Fibroblast of gingiva (primary cell): Measurements from ENCODE around the gene CBLB.
A peak's percentile ranks its signal among the peaks of the same experiment; 100 is the strongest.

Experiments used
- DNase-seq: peaks from one replicate; pipeline ENCODE4 v3.0.0-alpha.2; 2011; ENCODE audit warnings: low read depth

Gene CBLB

GRCh38 chr3:105845488-105845887, 23.3 kb downstream of the CBLB start:
- no peak for DNase-seq

GRCh38 chr3:105844704-105845103, 24.1 kb downstream of the CBLB start:
- DNase-seq = no peak

GRCh38 chr3:105843994-105844393, 24.8 kb downstream of the CBLB start:
- DNase-seq = no peak

GRCh38 chr3:105842943-105843342, 25.9 kb downstream of the CBLB start:
- DNase-seq = no peak

- DNase-seq = no peak
These were observed 26.4 kb downstream of the CBLB start for GRCh38 chr3:105842449-105842848.

- DNase-seq = no peak
These were observed 30.9 kb downstream of the CBLB start for GRCh38 chr3:105837947-105838346.

GRCh38 chr3:105837143-105837740, 31.6 kb downstream of the CBLB start:
- DNase-seq = no peak

- DNase-seq = peak; percentile 34
These were observed 32.3 kb downstream of the CBLB start for GRCh38 chr3:105836533-105836932.

- no peak for DNase-seq
These were observed 33.2 kb downstream of the CBLB start for GRCh38 chr3:105835606-105836005.

- DNase-seq = no peak
These were observed 34.0 kb downstream of the CBLB start for GRCh38 chr3:105834768-105835167.

GRCh38 chr3:105832644-105833043, 36.2 kb downstream of the CBLB start:
- DNase-seq = no peak

GRCh38 chr3:105830836-105831235, 38.0 kb downstream of the CBLB start:
- DNase-seq = no peak

GRCh38 chr3:105829871-105830622, 38.8 kb downstream of the CBLB start:
- DNase-seq = no peak

GRCh38 chr3:105829229-105829628, 39.6 kb downstream of the CBLB start:
- DNase-seq = no peak

GRCh38 chr3:105828703-105829102, 40.1 kb downstream of the CBLB start:
- DNase-seq = no peak

GRCh38 chr3:105827959-105828358, 40.9 kb downstream of the CBLB start:
- DNase-seq = peak; percentile 62

- DNase-seq = peak; percentile 57
These were observed 41.8 kb downstream of the CBLB start for GRCh38 chr3:105826778-105827634.

GRCh38 chr3:105824129-105824528, 44.7 kb downstream of the CBLB start:
- DNase-seq = no peak

- DNase-seq = peak; percentile 81
These were observed 45.5 kb downstream of the CBLB start for GRCh38 chr3:105823149-105823867.

GRCh38 chr3:105822171-105823123, 46.4 kb downstream of the CBLB start:
- no peak for DNase-seq

- DNase-seq = no peak
These were observed 47.4 kb downstream of the CBLB start for GRCh38 chr3:105821433-105821832.
